SK-N-SH treated with all-trans-retinoic acid at 6 μM for 48 hours (cell line): Measurements from ENCODE around the gene CPZ.

Experiments
- ATAC-seq: fragments of 200-7000 bp; cut with Tn5 transposase; 3 replicates; pipeline ENCODE4 v1.9.1; 2020; ENCODE audit warnings: mild to moderate bottlenecking, moderate library complexity
- ARNTL ChIP-seq: fragments of 450-650 bp; formaldehyde crosslinking; IDR thresholded peaks from 2 replicates; pipeline ENCODE4 v1.5.0; 2020; ENCODE audit warnings: low read depth, mild to moderate bottlenecking, moderate library complexity, borderline replicate concordance
- BACH2 ChIP-seq: fragments of 250-450 bp; sonication (Bioruptor Pico); IDR thresholded peaks from 2 replicates; pipeline ENCODE4 v1.9.0; 2021; ENCODE audit warnings: mild to moderate bottlenecking, borderline replicate concordance
- CREB5 ChIP-seq: fragments of 250-450 bp; sonication (Bioruptor Pico); IDR thresholded peaks from 2 replicates; pipeline ENCODE4 v1.5.1; 2020; ENCODE audit warnings: low read depth, mild to moderate bottlenecking, moderate library complexity
- CSDC2 ChIP-seq: fragments of 250-450 bp; sonication (Bioruptor Pico); IDR thresholded peaks from 2 replicates; pipeline ENCODE4 v1.5.0; 2020; ENCODE audit warnings: mild to moderate bottlenecking, moderate library complexity
- CSRNP3 ChIP-seq: fragments of 250-450 bp; sonication (Bioruptor Pico); IDR thresholded peaks from 2 replicates; pipeline ENCODE4 v1.5.1; 2021; ENCODE audit warnings: mild to moderate bottlenecking, moderate library complexity
- ESRRG ChIP-seq: fragments of 250-450 bp; sonication (Bioruptor Pico); IDR thresholded peaks from 2 replicates; pipeline ENCODE4 v1.6.1; 2021; ENCODE audit warnings: mild to moderate bottlenecking
- GLIS3 ChIP-seq: fragments of 250-450 bp; sonication (Bioruptor Pico); IDR thresholded peaks from 2 replicates; pipeline ENCODE4 v1.5.0; 2020; ENCODE audit warnings: mild to moderate bottlenecking, moderate library complexity
- ISL1 ChIP-seq: fragments of 250-450 bp; sonication (Bioruptor Pico); IDR thresholded peaks from 2 replicates; pipeline ENCODE4 v2.1.2; 2022; ENCODE audit warnings: mild to moderate bottlenecking, moderate library complexity
- OSR1 ChIP-seq: fragments of 250-450 bp; sonication (Bioruptor Pico); IDR thresholded peaks from 2 replicates; pipeline ENCODE4 v1.8.0; 2022; ENCODE audit warnings: moderate library complexity, mild to moderate bottlenecking, inconsistent platforms
- PATZ1 ChIP-seq: fragments of 250-450 bp; sonication (Bioruptor Pico); IDR thresholded peaks from 2 replicates; pipeline ENCODE4 v1.8.0; 2020; ENCODE audit warnings: mild to moderate bottlenecking, moderate library complexity, borderline replicate concordance
- POU6F1 ChIP-seq: fragments of 250-450 bp; sonication (Bioruptor Pico); IDR thresholded peaks from 2 replicates; pipeline ENCODE4 v1.8.0; 2021; ENCODE audit warnings: low read depth, mild to moderate bottlenecking, moderate library complexity, borderline replicate concordance
- PPARA ChIP-seq: fragments of 250-450 bp; sonication (Bioruptor Pico); IDR thresholded peaks from 2 replicates; pipeline ENCODE4 v1.5.0; 2020; ENCODE audit warnings: mild to moderate bottlenecking, borderline replicate concordance
- SNAI2 ChIP-seq: fragments of 250-450 bp; sonication (Bioruptor Pico); IDR thresholded peaks from 2 replicates; pipeline ENCODE4 v1.5.0; 2020; ENCODE audit warnings: mild to moderate bottlenecking, moderate library complexity
- TOX ChIP-seq: fragments of 250-450 bp; sonication (Bioruptor Pico); IDR thresholded peaks from 2 replicates; pipeline ENCODE4 v1.8.0; 2021; ENCODE audit warnings: mild to moderate bottlenecking, moderate library complexity, borderline replicate concordance
- TSHZ2 ChIP-seq: fragments of 250-450 bp; sonication (Bioruptor Pico); IDR thresholded peaks from 2 replicates; pipeline ENCODE4 v1.5.0; 2020; ENCODE audit warnings: mild to moderate bottlenecking, moderate library complexity
- ZFP3 ChIP-seq: fragments of 250-450 bp; sonication (Bioruptor Pico); IDR thresholded peaks from 2 replicates; pipeline ENCODE4 v1.5.0; 2020; ENCODE audit warnings: mild to moderate bottlenecking, moderate library complexity
- ZFP30 ChIP-seq: fragments of 450-650 bp; formaldehyde crosslinking; IDR thresholded peaks from 2 replicates; pipeline ENCODE4 v1.5.0; 2022; ENCODE audit warnings: mild to moderate bottlenecking, moderate library complexity
- ZNF565 ChIP-seq: fragments of 450-650 bp; formaldehyde crosslinking; conservative IDR thresholded peaks from 2 replicates; pipeline ENCODE4 v1.5.0; 2020; ENCODE audit warnings: low read depth, mild to moderate bottlenecking, moderate library complexity
- ZNF8 ChIP-seq: fragments of 450-650 bp; formaldehyde crosslinking; IDR thresholded peaks from 2 replicates; pipeline ENCODE4 v1.5.0; 2020; ENCODE audit warnings: mild to moderate bottlenecking, moderate library complexity

The CPZ gene

GRCh38 chr4:8585721-8586212, 6.8 kb upstream of the CPZ start:
- no peak for ATAC-seq
- TF ChIP-seq ESRRG, result no peak
- TF ChIP-seq CSDC2 (CRISPR knock-in tag), result no peak
- no peak for TF ChIP-seq TOX
- no peak for TF ChIP-seq ZFP30 (CRISPR knock-in tag)
- no peak for TF ChIP-seq ZNF565
- TF ChIP-seq ARNTL (CRISPR knock-in tag), result no peak
- TF ChIP-seq PPARA (CRISPR knock-in tag), result no peak
- no peak for TF ChIP-seq CREB5 (CRISPR knock-in tag)
- TF ChIP-seq OSR1 (CRISPR knock-in tag), result no peak
- no peak for TF ChIP-seq TSHZ2 (CRISPR knock-in tag)
- no peak for TF ChIP-seq ISL1
- no peak for TF ChIP-seq SNAI2 (CRISPR knock-in tag)
- no peak for TF ChIP-seq PATZ1 (CRISPR knock-in tag)
- no peak for TF ChIP-seq ZNF8 (CRISPR knock-in tag)
- no peak for TF ChIP-seq POU6F1 (CRISPR knock-in tag)
- no peak for TF ChIP-seq BACH2
- TF ChIP-seq GLIS3, result no peak
- no peak for TF ChIP-seq CSRNP3 (CRISPR knock-in tag)
- no peak for TF ChIP-seq ZFP3 (CRISPR knock-in tag)

GRCh38 chr4:8586246-8586645, 6.3 kb upstream of the CPZ start:
- TF ChIP-seq ESRRG (no peak), ARNTL (CRISPR knock-in tag) (no peak), ZNF565 (no peak), PATZ1 (CRISPR knock-in tag) (no peak), ZFP3 (CRISPR knock-in tag) (no peak), POU6F1 (CRISPR knock-in tag) (no peak)

More at GRCh38 chr4:8586246-8586645, 6.3 kb upstream of the CPZ start:
- no peak for ATAC-seq
